ENCODE measurements around the gene PDZD2. TPM values are rescaled to one million over a fixed set of nuclear protein-coding genes. Genes with fewer than 3 reads are reported as not detected.

The PDZD2 gene
- total RNA-seq, 1 experiment from 2014 or later, result not detected

GRCh38 chr5:32107291-32107690 is 468.4 kb downstream of the PDZD2 start:
- intact Hi-C loops (cut with micrococcal nuclease; ENCODE audit: unreplicated experiment), result loop anchor here (5.0 kb wide), 2 partner anchors 125 to 220 kb away; no protein-coding TSS in a partner anchor
- DNase-seq, result no peak
- Histone ChIP-seq H3K9me3 (ENCODE audit: insufficient read depth, low read depth) (no peaks in the 10 kb centered on the region), H3K36me3 (ENCODE audit: low read depth) (peaks cover 41% of the 10 kb centered on the region), H3K79me2 (ENCODE audit: low read depth) (no peaks in the 10 kb centered on the region), H4K20me1 (ENCODE audit: insufficient read depth) (peaks cover 15% of the 10 kb centered on the region; the same call in 1 of the 2 replicates), H3K4me2 (no peak overlapping the region), H3K9me2 (ENCODE audit: insufficient read depth) (no peaks in the 10 kb centered on the region), H3F3A (ENCODE audit: insufficient read depth, low read depth) (peaks cover 4% of the 10 kb centered on the region; the same call in 1 of the 2 replicates), H3K27ac (no peak overlapping the region), H3K4me1 (replicated peaks; ENCODE audit: insufficient read depth) (no peaks in the 10 kb centered on the region), H2AFZ (no peak overlapping the region), H3K4me3 (no peak overlapping the region), H3K27me3 (ENCODE audit: insufficient read depth, low read depth) (no peaks in the 10 kb centered on the region)
- ChIA-PET POLR2A (ENCODE audit: unreplicated experiment) (no interaction called here), CTCF (no interaction called here)
- BruUV-seq (replicated peaks), result no TSS peak
- no peak for TF ChIP-seq EZH2 (IDR thresholded peaks at IDR 0.05; ENCODE audit: low read depth)
- TF ChIP-seq CTCF (conservative IDR thresholded peaks at IDR 0.05), result no peak

- H3K27me3 ChIP-seq (ENCODE audit: insufficient read depth, low read depth), result no peaks in the 10 kb centered on the region
- H3K4me2 ChIP-seq, result no peak overlapping the region
- TF ChIP-seq EZH2 (IDR thresholded peaks at IDR 0.05; ENCODE audit: low read depth), result no peak
- no peak for TF ChIP-seq CTCF (conservative IDR thresholded peaks at IDR 0.05)
- no peak overlapping the region for H2AFZ ChIP-seq
- no peaks in the 10 kb centered on the region for H3K9me2 ChIP-seq (ENCODE audit: insufficient read depth)
- no peaks in the 10 kb centered on the region for H3K9me3 ChIP-seq (ENCODE audit: insufficient read depth, low read depth)
- H3K27ac ChIP-seq, result no peak overlapping the region
- H3K79me2 ChIP-seq (ENCODE audit: low read depth), result no peaks in the 10 kb centered on the region
- H3K4me3 ChIP-seq, result no peak overlapping the region
- H3K36me3 ChIP-seq (ENCODE audit: low read depth), result peaks cover 35% of the 10 kb centered on the region
- no TSS peak for BruUV-seq (replicated peaks)
- ChIA-PET POLR2A (ENCODE audit: unreplicated experiment) (interaction anchor here (0.7 kb wide), 1 partner anchor 547 kb away, joined by 5 read pairs; no protein-coding TSS in a partner anchor), CTCF (interaction anchor here (0.6 kb wide), 1 partner anchor 220 kb away, joined by 3 read pairs; no protein-coding TSS in a partner anchor)
- peaks cover 4% of the 10 kb centered on the region; the same call in 1 of the 2 replicates for H3F3A ChIP-seq (ENCODE audit: insufficient read depth, low read depth)
- DNase-seq, result no peak
- intact Hi-C loops (cut with micrococcal nuclease; ENCODE audit: unreplicated experiment), result loop anchor here (5.0 kb wide), 2 partner anchors 124 to 219 kb away; no protein-coding TSS in a partner anchor
- no peaks in the 10 kb centered on the region for H3K4me1 ChIP-seq (replicated peaks; ENCODE audit: insufficient read depth)
- H4K20me1 ChIP-seq (ENCODE audit: insufficient read depth), result peaks cover 15% of the 10 kb centered on the region; the same call in 1 of the 2 replicates
Observed at GRCh38 chr5:32108167-32108566, 469.2 kb downstream of the PDZD2 start.

- no peak for DNase-seq
- Histone ChIP-seq H2AFZ (no peak overlapping the region), H4K20me1 (ENCODE audit: insufficient read depth) (peaks cover 20% of the 10 kb centered on the region), H3K79me2 (ENCODE audit: low read depth) (no peaks in the 10 kb centered on the region), H3K9me3 (ENCODE audit: insufficient read depth, low read depth) (no peaks in the 10 kb centered on the region), H3K4me3 (no peak overlapping the region), H3K9me2 (ENCODE audit: insufficient read depth) (no peaks in the 10 kb centered on the region), H3F3A (ENCODE audit: insufficient read depth, low read depth) (peaks cover 4% of the 10 kb centered on the region; the same call in 1 of the 2 replicates), H3K36me3 (ENCODE audit: low read depth) (peaks cover 36% of the 10 kb centered on the region), H3K4me2 (no peak overlapping the region), H3K27ac (no peak overlapping the region), H3K4me1 (replicated peaks; ENCODE audit: insufficient read depth) (no peaks in the 10 kb centered on the region), H3K27me3 (ENCODE audit: insufficient read depth, low read depth) (no peaks in the 10 kb centered on the region)
- intact Hi-C loops (cut with micrococcal nuclease; ENCODE audit: unreplicated experiment), result loop anchor here (5.0 kb wide), 2 partner anchors 123 to 218 kb away; no protein-coding TSS in a partner anchor
- TF ChIP-seq EZH2 (IDR thresholded peaks at IDR 0.05; ENCODE audit: low read depth), result no peak
- no peak for TF ChIP-seq CTCF (conservative IDR thresholded peaks at IDR 0.05)
- ChIA-PET CTCF (interaction anchor here (0.6 to 0.7 kb wide), 2 partner anchors 65 to 206 kb away, joined by 3 to 4 read pairs; partner anchors contain the start of gene GOLPH3), POLR2A (ENCODE audit: unreplicated experiment) (no interaction called here)
- BruUV-seq (replicated peaks), result no TSS peak
Observed at GRCh38 chr5:32109236-32109635, 470.3 kb downstream of the PDZD2 start.

All from PC-9 (cell line).